RWPE2 (cell line): ENCODE measurements around the gene IFT88.

Experiments
- ATAC-seq: fragments of 200-7000 bp; cut with Tn5 transposase; 3 replicates; pipeline ENCODE4 v1.9.1; 2021; ENCODE audit warnings: low read depth
- DNase-seq: peaks from one replicate; pipeline ENCODE4 v3.0.0-alpha.2; 2020; ENCODE audit warnings: low spot score
- H3K27ac ChIP-seq: fragments of 450-650 bp; 2 replicates; pipeline ENCODE4 v1.5.1; 2017; ENCODE audit warnings: mild to moderate bottlenecking; ENCODE audit not compliant: poor library complexity, severe bottlenecking
- H3K27me3 ChIP-seq: fragments of 250-450 bp; sonication (Bioruptor Pico); 2 replicates; pipeline ENCODE4 v1.5.1; 2021; ENCODE audit warnings: mild to moderate bottlenecking, moderate library complexity; ENCODE audit not compliant: insufficient read depth, poor library complexity, severe bottlenecking
- H3K36me3 ChIP-seq: fragments of 250-450 bp; sonication (Bioruptor Pico); 2 replicates; pipeline ENCODE4 v1.5.1; 2020; ENCODE audit warnings: low read depth, mild to moderate bottlenecking, moderate library complexity
- H3K4me1 ChIP-seq: fragments of 250-450 bp; sonication (Bioruptor Pico); 2 replicates; pipeline ENCODE4 v1.5.1; 2021; ENCODE audit warnings: mild to moderate bottlenecking, moderate library complexity; ENCODE audit not compliant: insufficient read depth, poor library complexity, severe bottlenecking
- H3K4me3 ChIP-seq: fragments of 250-450 bp; sonication (Bioruptor Pico); 2 replicates; pipeline ENCODE4 v1.5.1; 2021; ENCODE audit warnings: mild to moderate bottlenecking, moderate library complexity; ENCODE audit not compliant: severe bottlenecking
- H3K9me3 ChIP-seq: fragments of 250-450 bp; sonication (Bioruptor Pico); 2 replicates; pipeline ENCODE4 v1.5.1; 2021; ENCODE audit warnings: mild to moderate bottlenecking, moderate library complexity; ENCODE audit not compliant: severe bottlenecking
- CTCF ChIP-seq: fragments of 450-650 bp; IDR thresholded peaks from one replicate; pipeline ENCODE4 v1.5.1; 2017; ENCODE audit warnings: mild to moderate bottlenecking, moderate library complexity; ENCODE audit not compliant: poor library complexity, severe bottlenecking

The IFT88 gene

GRCh38 chr13:20636079-20636478, 69.1 kb downstream of the IFT88 start:
- H3K27ac ChIP-seq, result no peak overlapping the region
- H3K9me3 ChIP-seq, result no peaks in the 10 kb centered on the region
- no peak for TF ChIP-seq CTCF
- ATAC-seq (no peak), DNase-seq (no peak)
- no peaks in the 10 kb centered on the region for H3K4me1 ChIP-seq
- H3K36me3 ChIP-seq, result no peaks in the 10 kb centered on the region
- no peak overlapping the region for H3K4me3 ChIP-seq
- no peaks in the 10 kb centered on the region for H3K27me3 ChIP-seq

GRCh38 chr13:20637811-20638210, 70.9 kb downstream of the IFT88 start:
- H3K27me3 ChIP-seq, result no peaks in the 10 kb centered on the region
- ATAC-seq, result no peak
- H3K9me3 ChIP-seq, result no peaks in the 10 kb centered on the region
- H3K36me3 ChIP-seq, result no peaks in the 10 kb centered on the region
- H3K4me1 ChIP-seq, result no peaks in the 10 kb centered on the region
- TF ChIP-seq CTCF, result no peak
- no peak overlapping the region for H3K4me3 ChIP-seq
- DNase-seq, result no peak
- no peak overlapping the region for H3K27ac ChIP-seq

DNA sequence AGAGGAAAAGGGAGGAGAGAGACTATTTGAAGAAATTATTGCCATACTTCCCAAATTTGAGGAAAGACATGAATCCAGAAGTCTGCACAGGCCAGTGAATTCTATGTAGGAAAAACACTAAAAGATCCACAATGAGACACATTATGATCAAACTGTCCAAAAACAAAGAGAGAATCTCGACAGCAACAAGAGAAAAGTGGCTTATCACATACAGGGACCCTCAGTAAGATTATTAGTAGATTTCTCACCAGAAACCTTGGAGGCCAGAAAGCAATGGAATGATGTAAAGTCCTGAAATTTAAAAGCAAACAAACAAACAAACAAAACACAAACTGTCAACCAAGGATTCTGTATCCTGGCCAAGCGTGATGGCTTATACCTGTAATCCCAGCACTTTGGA, 80.8 kb downstream of the IFT88 start:
- peaks cover 3% of the 10 kb centered on the region for H3K27me3 ChIP-seq
- no peaks in the 10 kb centered on the region for H3K4me1 ChIP-seq
- DNase-seq (no peak), ATAC-seq (no peak)
- H3K27ac ChIP-seq, result no peak overlapping the region
- H3K36me3 ChIP-seq, result no peaks in the 10 kb centered on the region
- TF ChIP-seq CTCF, result no peak
- no peak overlapping the region for H3K4me3 ChIP-seq
- no peaks in the 10 kb centered on the region for H3K9me3 ChIP-seq

GRCh38 chr13:20652946-20653345, 86.0 kb downstream of the IFT88 start:
- H3K36me3 ChIP-seq, result no peaks in the 10 kb centered on the region
- no peak for ATAC-seq
- TF ChIP-seq CTCF, result no peak
- no peak overlapping the region for H3K4me3 ChIP-seq
- H3K27me3 ChIP-seq, result peaks cover 3% of the 10 kb centered on the region
- no peaks in the 10 kb centered on the region for H3K9me3 ChIP-seq
- no peaks in the 10 kb centered on the region for H3K4me1 ChIP-seq
- H3K27ac ChIP-seq, result no peak overlapping the region
- DNase-seq, result no peak

GRCh38 chr13:20654156-20654555, 87.2 kb downstream of the IFT88 start:
- Histone ChIP-seq H3K4me1 (no peaks in the 10 kb centered on the region), H3K9me3 (no peaks in the 10 kb centered on the region), H3K4me3 (no peak overlapping the region), H3K27me3 (peaks cover 2% of the 10 kb centered on the region), H3K36me3 (no peaks in the 10 kb centered on the region), H3K27ac (no peak overlapping the region)
- no peak for TF ChIP-seq CTCF
- ATAC-seq, result no peak
- no peak for DNase-seq
